ENCODE measurements around the gene PPP1R14D.

GRCh38 chr15:40799523-40799922 is 29.0 kb downstream of the PPP1R14D start:
- TF ChIP-seq EZH2 (IDR thresholded peaks at IDR 0.05) = no peak
- no peak for TF ChIP-seq POLR2AphosphoS5 (IDR thresholded peaks at IDR 0.05; ENCODE audit: borderline replicate concordance, low read depth, low read length)
- TF ChIP-seq FOXP2 (optimal IDR thresholded peaks at IDR 0.05; ENCODE audit: control extremely low read depth, extremely low read length, insufficient read depth) = no peak

All from SK-N-MC (cell line).